HUES48 (cell line): ENCODE results near the gene OMD.

ENCODE experiments used
- H3K27ac ChIP-seq: one replicate; pipeline ENCODE4 v1.7.0; 2013; ENCODE audit warnings: low read depth, low read length, inconsistent platforms
- H3K27me3 ChIP-seq: 2 replicates; pipeline ENCODE4 v1.6.1; 2013; ENCODE audit warnings: mild to moderate bottlenecking, low read length; ENCODE audit not compliant: control insufficient read depth, insufficient read depth
- H3K36me3 ChIP-seq: 2 replicates; pipeline ENCODE4 v1.6.1; 2013; ENCODE audit warnings: low read length; ENCODE audit not compliant: control insufficient read depth, insufficient read depth
- H3K4me1 ChIP-seq: 2 replicates; pipeline ENCODE4 v1.6.1; 2013; ENCODE audit warnings: mild to moderate bottlenecking, low read length; ENCODE audit not compliant: control insufficient read depth, insufficient read depth
- H3K4me3 ChIP-seq: 2 replicates; pipeline ENCODE4 v1.5.1; 2013; ENCODE audit warnings: mild to moderate bottlenecking, low read depth, low read length
- H3K9ac ChIP-seq: 2 replicates; pipeline ENCODE4 v1.6.1; 2013; ENCODE audit warnings: mild to moderate bottlenecking, low read depth, low read length, moderate library complexity
- H3K9me3 ChIP-seq: 2 replicates; pipeline ENCODE4 v1.6.1; 2013; ENCODE audit warnings: low read length; ENCODE audit not compliant: control insufficient read depth, insufficient read depth

OMD gene

DNA sequence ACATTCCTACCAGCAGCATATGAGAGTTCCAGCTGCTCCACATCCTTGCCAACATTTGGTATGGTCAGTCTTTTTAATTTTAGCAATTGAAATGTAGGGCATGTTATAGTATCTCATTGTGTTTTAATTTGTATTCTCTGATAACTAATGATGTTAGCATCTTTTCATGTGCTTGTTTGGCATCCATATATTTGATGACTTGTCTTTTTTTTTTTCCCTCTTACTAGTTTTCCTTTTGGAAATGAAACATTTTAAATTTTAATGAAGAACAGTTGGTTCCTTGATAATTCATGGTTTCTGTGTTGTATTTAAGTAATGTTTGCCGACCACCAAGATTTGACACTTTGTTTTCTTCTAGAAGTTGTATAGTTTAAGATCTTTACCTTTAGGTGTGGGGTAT, 28.7 kb downstream of the OMD start:
- H3K36me3 ChIP-seq, result no peaks in the 10 kb centered on the region
- no peaks in the 10 kb centered on the region for H3K9me3 ChIP-seq
- H3K27ac ChIP-seq, result no peak overlapping the region
- no peaks in the 10 kb centered on the region for H3K4me1 ChIP-seq
- H3K4me3 ChIP-seq, result no peak overlapping the region
- H3K9ac ChIP-seq, result no peak overlapping the region
- no peaks in the 10 kb centered on the region for H3K27me3 ChIP-seq

DNA sequence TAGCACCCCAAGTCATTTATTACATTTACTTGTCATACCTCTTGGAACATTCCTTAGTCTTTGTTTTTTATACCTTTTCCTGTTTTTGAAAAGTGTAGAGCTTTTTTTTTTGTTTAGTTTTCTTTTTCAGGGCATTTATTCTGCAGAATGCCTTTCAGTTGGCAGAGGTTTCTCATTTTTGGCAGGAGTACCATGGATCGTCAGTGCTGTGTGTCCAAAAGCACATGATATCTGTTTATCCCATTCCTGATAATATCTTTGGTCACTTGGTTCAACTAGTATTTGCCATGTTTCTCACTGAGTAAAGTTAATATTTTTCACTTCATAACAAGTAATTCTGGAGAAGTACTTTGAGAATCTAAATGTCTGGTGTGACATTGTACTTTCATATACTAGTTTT, 30.6 kb downstream of the OMD start:
- no peaks in the 10 kb centered on the region for H3K4me1 ChIP-seq
- H3K27me3 ChIP-seq, result no peaks in the 10 kb centered on the region
- no peaks in the 10 kb centered on the region for H3K36me3 ChIP-seq
- no peaks in the 10 kb centered on the region for H3K9me3 ChIP-seq
- no peak overlapping the region for H3K27ac ChIP-seq
- no peak overlapping the region for H3K9ac ChIP-seq
- no peak overlapping the region for H3K4me3 ChIP-seq

DNA sequence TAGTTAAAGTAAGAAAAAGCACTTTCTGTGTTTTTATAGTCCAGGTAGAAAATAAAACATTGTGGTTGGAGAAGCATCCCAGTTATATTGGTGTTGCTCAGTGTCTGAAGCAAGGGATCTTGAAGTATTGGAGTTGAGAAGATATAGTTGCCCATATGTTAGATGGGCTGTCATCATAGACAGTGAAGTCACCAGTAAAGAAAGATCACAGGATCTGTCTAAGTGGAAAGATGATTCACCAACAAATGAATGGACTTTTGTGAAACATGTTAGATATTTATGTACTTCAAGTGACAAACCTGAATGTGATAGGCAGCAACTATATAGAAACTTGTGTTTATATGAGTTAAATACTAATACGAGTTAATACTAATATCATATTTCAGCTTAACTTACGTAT, 31.6 kb downstream of the OMD start:
- Histone ChIP-seq H3K36me3 (no peaks in the 10 kb centered on the region), H3K4me3 (no peak overlapping the region), H3K27me3 (no peaks in the 10 kb centered on the region), H3K9ac (no peak overlapping the region), H3K4me1 (no peaks in the 10 kb centered on the region), H3K9me3 (no peaks in the 10 kb centered on the region), H3K27ac (no peak overlapping the region)

DNA sequence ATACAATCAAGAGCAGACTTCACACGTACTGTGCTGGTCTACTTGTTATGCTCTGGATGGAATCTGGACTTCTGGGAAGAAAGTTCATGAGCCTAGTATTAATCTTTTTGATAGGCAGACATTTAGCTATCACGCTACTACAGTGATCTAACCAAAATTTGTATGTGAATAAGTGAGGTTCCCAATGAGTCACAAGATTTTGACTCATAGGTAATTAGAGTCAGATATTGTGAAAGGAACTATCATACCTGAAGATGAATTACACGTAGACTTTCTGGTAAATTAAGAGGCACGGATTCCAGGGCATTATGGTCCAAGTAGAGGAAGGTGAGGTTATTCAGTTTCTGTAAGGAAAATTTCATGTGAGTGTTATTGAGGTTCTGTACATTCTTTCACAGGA, 38.3 kb downstream of the OMD start:
- H3K27ac ChIP-seq, result no peak overlapping the region
- H3K4me1 ChIP-seq, result no peaks in the 10 kb centered on the region
- H3K36me3 ChIP-seq, result no peaks in the 10 kb centered on the region
- no peak overlapping the region for H3K9ac ChIP-seq
- H3K9me3 ChIP-seq, result no peaks in the 10 kb centered on the region
- H3K27me3 ChIP-seq, result no peaks in the 10 kb centered on the region
- no peak overlapping the region for H3K4me3 ChIP-seq

DNA sequence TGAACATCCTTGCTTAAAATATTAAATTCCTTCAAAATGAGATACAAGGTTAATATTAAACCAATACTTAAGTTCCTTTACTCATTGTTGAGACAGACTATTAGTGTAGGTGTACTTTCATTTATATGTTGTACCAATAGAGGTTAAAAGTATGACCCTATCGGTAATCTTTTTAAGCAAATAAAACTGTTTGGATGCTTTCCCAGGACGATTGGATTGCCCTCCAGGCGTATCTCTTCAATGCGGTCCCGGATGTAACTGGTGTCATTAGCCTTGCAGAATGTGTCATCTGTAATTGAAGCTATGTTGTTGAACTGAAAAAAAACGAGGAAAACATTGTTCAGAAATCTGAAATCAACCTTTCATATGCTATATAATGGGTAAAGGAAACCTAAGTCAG, 38.8 kb downstream of the OMD start:
- H3K4me3 ChIP-seq, result no peak overlapping the region
- no peak overlapping the region for H3K27ac ChIP-seq
- no peaks in the 10 kb centered on the region for H3K27me3 ChIP-seq
- H3K36me3 ChIP-seq, result no peaks in the 10 kb centered on the region
- H3K9ac ChIP-seq, result no peak overlapping the region
- H3K4me1 ChIP-seq, result peaks cover 3% of the 10 kb centered on the region; the same call in 1 of the 2 replicates
- H3K9me3 ChIP-seq, result no peaks in the 10 kb centered on the region

DNA sequence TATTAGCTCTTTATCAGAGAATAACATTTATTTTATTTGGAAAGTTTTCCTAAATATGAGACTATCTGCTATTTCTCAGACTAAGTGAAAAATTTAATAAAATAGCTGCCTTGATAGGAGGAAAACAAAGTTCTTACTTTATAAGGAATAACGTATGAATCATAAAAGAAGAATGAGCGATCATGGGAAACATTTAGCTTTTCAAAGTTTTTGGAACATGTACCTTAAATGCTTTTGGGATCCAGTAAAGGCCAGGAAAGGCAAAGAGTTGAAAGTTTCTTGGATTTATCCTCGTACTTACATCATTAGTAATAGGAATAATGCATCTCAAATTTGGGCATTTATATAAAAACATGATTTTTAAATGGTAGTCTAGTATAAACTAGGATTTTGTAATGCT, 39.3 kb downstream of the OMD start:
- Histone ChIP-seq H3K27me3 (no peaks in the 10 kb centered on the region), H3K9me3 (no peaks in the 10 kb centered on the region), H3K4me1 (peaks cover 8% of the 10 kb centered on the region; the same call in 1 of the 2 replicates), H3K36me3 (no peaks in the 10 kb centered on the region), H3K9ac (no peak overlapping the region), H3K4me3 (no peak overlapping the region), H3K27ac (no peak overlapping the region)

DNA sequence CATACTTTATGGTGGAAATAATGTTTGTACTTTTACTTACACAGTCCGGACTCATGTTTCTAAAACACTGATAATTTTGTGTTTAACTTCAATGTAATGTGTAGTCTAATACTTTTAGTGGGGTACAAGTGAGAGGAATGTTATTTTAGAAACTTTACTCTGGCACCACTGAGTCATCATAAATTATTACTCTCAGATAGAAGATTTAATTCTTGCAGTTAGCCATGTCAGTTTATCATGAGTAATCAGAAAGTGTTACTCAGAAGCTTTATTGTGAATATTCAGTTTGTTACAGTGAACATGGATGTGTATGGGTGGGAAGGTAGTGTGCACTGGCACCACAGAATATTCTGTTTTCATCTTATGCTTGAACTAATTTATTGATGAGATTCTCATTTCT, 39.9 kb downstream of the OMD start:
- Histone ChIP-seq H3K27ac (no peak overlapping the region), H3K4me1 (peaks cover 14% of the 10 kb centered on the region; the same call in 1 of the 2 replicates), H3K36me3 (no peaks in the 10 kb centered on the region), H3K9me3 (no peaks in the 10 kb centered on the region), H3K4me3 (no peak overlapping the region), H3K27me3 (no peaks in the 10 kb centered on the region), H3K9ac (no peak overlapping the region)

DNA sequence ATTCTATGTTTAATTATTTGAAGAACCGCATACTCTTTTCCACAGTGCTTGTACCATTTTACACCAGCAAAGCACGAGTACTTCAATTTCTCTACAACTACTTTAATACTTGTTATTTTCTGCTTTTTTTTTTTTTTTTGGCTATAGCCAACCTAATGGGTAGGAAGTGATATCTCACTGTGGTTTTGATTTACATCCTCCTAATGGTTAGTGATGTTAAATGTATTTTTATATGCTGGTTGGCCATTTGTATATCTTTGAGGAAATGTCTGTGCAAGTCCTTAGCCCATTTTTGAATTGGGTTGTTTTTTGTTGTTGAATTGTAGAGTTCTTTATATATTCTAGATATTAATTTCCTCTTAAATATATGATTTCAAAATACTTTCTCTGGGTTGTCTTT, 42.5 kb downstream of the OMD start:
- no peaks in the 10 kb centered on the region for H3K27me3 ChIP-seq
- H3K9me3 ChIP-seq, result no peaks in the 10 kb centered on the region
- H3K36me3 ChIP-seq, result no peaks in the 10 kb centered on the region
- no peak overlapping the region for H3K4me3 ChIP-seq
- no peak overlapping the region for H3K27ac ChIP-seq
- peaks cover 19% of the 10 kb centered on the region; the same call in 1 of the 2 replicates for H3K4me1 ChIP-seq
- no peak overlapping the region for H3K9ac ChIP-seq

DNA sequence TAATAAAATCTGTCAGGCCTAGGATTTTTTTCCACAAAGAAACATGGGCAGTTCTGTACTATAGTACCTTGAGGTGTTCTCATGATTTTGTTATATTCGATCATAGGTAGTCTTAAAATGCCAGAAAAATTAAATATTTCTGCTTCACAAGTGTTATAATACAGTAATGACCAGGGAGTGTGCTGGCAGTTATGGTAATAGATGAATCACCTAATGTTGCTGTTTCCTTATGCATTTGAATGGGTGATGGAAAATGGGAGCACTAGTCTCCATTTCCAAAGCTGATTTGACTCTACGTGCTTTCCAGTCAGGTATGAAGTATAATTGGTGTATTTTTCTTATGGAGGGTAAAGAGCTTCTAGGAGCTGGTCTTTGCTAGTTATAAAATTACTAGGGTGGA, 43.7 kb downstream of the OMD start:
- peaks cover 25% of the 10 kb centered on the region; the same call in 1 of the 2 replicates for H3K4me1 ChIP-seq
- no peak overlapping the region for H3K4me3 ChIP-seq
- H3K36me3 ChIP-seq, result no peaks in the 10 kb centered on the region
- H3K9me3 ChIP-seq, result no peaks in the 10 kb centered on the region
- H3K27me3 ChIP-seq, result no peaks in the 10 kb centered on the region
- H3K9ac ChIP-seq, result no peak overlapping the region
- H3K27ac ChIP-seq, result no peak overlapping the region

DNA sequence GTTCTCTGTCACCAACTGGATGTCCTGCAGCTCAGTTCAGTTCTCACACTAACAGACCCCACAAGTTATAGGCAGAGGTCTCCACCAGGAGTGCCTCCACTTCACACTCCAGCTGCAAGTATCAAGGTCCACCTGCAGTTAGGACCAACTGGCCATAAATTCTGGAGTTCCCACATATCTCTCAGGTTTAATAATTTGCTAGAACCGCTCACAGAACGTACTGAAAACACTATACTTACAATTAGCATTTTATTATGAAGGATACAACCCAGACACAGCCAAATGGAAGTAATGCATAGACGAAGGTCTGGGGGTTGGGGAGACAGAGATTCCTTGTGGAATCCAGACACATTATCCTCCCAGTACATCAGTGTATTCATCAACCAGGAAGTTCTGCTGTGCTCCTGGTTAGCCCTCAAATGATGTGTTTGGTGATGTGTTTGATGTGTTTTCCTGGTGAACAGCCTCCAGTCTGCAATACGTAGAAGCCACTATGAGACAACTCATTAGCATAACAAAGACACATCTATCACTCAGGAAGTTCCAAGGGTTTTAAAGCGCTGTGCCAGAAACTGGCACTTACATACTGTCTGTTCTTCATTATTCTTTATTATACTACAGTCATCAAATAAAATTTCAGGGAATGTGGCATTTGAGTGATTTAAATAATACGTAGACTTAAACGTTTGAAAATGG, 45.3 kb downstream of the OMD start:
- no peaks in the 10 kb centered on the region for H3K36me3 ChIP-seq
- no peak overlapping the region for H3K27ac ChIP-seq

DNA sequence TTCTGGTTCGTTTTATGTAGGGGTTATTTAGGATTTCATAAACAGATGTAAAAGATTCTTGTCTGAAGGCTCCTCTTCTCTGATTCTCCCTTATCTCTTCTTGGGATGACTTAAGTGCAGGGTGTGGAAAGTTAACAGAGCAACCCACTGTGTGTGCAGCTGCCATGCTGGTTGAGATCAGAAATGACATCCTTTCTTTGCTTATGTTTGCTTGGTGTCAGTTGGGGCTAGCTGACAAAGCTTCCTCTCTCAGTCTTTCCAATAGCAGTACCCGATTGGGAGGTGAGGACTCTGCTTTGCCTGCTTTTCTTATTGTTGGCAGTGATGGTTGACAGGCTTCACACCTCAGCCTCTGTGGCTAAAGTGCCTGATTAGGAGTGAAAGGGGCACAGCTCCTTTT, 46.4 kb downstream of the OMD start:
- H3K4me3 ChIP-seq, result no peak overlapping the region
- H3K27ac ChIP-seq, result no peak overlapping the region
- H3K36me3 ChIP-seq, result no peaks in the 10 kb centered on the region
- H3K27me3 ChIP-seq, result no peaks in the 10 kb centered on the region
- no peak overlapping the region for H3K9ac ChIP-seq
- peaks cover 25% of the 10 kb centered on the region; the same call in 1 of the 2 replicates for H3K4me1 ChIP-seq
- no peaks in the 10 kb centered on the region for H3K9me3 ChIP-seq

More for the DNA sequence above, 45.3 kb downstream of the OMD start:
- no peaks in the 10 kb centered on the region for H3K9me3 ChIP-seq
- no peak overlapping the region for H3K9ac ChIP-seq
- no peaks in the 10 kb centered on the region for H3K27me3 ChIP-seq
- H3K4me1 ChIP-seq, result peaks cover 25% of the 10 kb centered on the region; the same call in 1 of the 2 replicates
- H3K4me3 ChIP-seq, result no peak overlapping the region
